HG03064 (cell line): Measurements from ENCODE around the gene LGALS7B.
"Not testable (repeated sequence)": the region's sequence is repeated elsewhere in the genome, so short reads cannot be mapped to it uniquely, and the experiment has no call there.

Experiments used
- ATAC-seq: cut with Tn5 transposase; IDR thresholded peaks from one replicate; pipeline ENCODE4 v1.9.1; 2021; ENCODE audit warnings: low read depth; ENCODE audit not compliant: unreplicated experiment

Gene LGALS7B

GRCh38 chr19:38769635-38770211 lies 19.3 kb upstream of the LGALS7B start:
- ATAC-seq = no peak

GRCh38 chr19:38770228-38770948 lies 18.6 kb upstream of the LGALS7B start:
- not testable (repeated sequence) for ATAC-seq

- not testable (repeated sequence) for ATAC-seq
Observed at GRCh38 chr19:38770949-38771275, 18.1 kb upstream of the LGALS7B start.

GRCh38 chr19:38771569-38771968 lies 17.4 kb upstream of the LGALS7B start:
- not testable (repeated sequence) for ATAC-seq

- ATAC-seq = no peak
Observed at GRCh38 chr19:38773469-38774177, 15.4 kb upstream of the LGALS7B start, which contains the start of gene LGALS7. Gene LGALS7, minus strand, starts transcription at chr19:38773517. Its CDS starts 25 bp downstream, at chr19:38773492.

- no peak for ATAC-seq
Observed at GRCh38 chr19:38774181-38774950, 14.6 kb upstream of the LGALS7B start.

- no peak for ATAC-seq
Observed at GRCh38 chr19:38778733-38779132, 10.3 kb upstream of the LGALS7B start.

GRCh38 chr19:38780443-38780842 lies 8.6 kb upstream of the LGALS7B start:
- no peak for ATAC-seq

- no peak for ATAC-seq
Observed at GRCh38 chr19:38781058-38781457, 7.9 kb upstream of the LGALS7B start.

- not testable (repeated sequence) for ATAC-seq
Observed at GRCh38 chr19:38782212-38782611, 6.8 kb upstream of the LGALS7B start.

GRCh38 chr19:38784224-38784623 lies 4.8 kb upstream of the LGALS7B start:
- ATAC-seq = no peak

- no peak for ATAC-seq
Observed at GRCh38 chr19:38785187-38785699, 3.8 kb upstream of the LGALS7B start.

- not testable (repeated sequence) for ATAC-seq
Observed at GRCh38 chr19:38786061-38786460, 2.9 kb upstream of the LGALS7B start.

- no peak for ATAC-seq
Observed at GRCh38 chr19:38786572-38787265, 2.3 kb upstream of the LGALS7B start.

GRCh38 chr19:38790507-38791403 lies 1.8 kb downstream of the LGALS7B start:
- not testable (repeated sequence) for ATAC-seq

- not testable (repeated sequence) for ATAC-seq
Observed at GRCh38 chr19:38791451-38792064, 2.6 kb downstream of the LGALS7B start.

- ATAC-seq = no peak
Observed at GRCh38 chr19:38792250-38793111, 3.5 kb downstream of the LGALS7B start.

GRCh38 chr19:38793177-38793576 lies 4.2 kb downstream of the LGALS7B start:
- ATAC-seq = no peak
